Spleen (tissue), 11 donors: ENCODE data around the gene CXCL1. TPM values are rescaled to one million over a fixed set of nuclear protein-coding genes. Genes with fewer than 3 reads are reported as not detected.

Experiments
- DNase-seq: peaks from one replicate; pipeline ENCODE4 v3.0.0-alpha.2; 2020
- H3K27ac ChIP-seq, 8 donors: fragments of 200-600 bp; sonication (generic) in 7 of 8; 1 replicate in 4 of 8; 2 replicates in 4 of 8; pipeline versions ENCODE4 v1.5.0 to v1.8.0; 2016 to 2021; ENCODE audit warnings: inconsistent platforms in 4 of 8, mild to moderate bottlenecking in 4 of 8, moderate library complexity in 1 of 8
- H3K27me3 ChIP-seq, 7 donors: fragments of 200-600 bp; sonication (generic) in 6 of 7; replicated peaks in 1 of 7; 1 replicate in 4 of 7; 2 replicates in 3 of 7; pipeline versions ENCODE4 v1.5.0 to v1.8.0; 2016 to 2021; ENCODE audit warnings: inconsistent platforms in 3 of 7, mild to moderate bottlenecking in 1 of 7
- H3K36me3 ChIP-seq, 6 donors: fragments of 200-600 bp; sonication (generic) in 5 of 6; 1 replicate in 4 of 6; 2 replicates in 2 of 6; pipeline versions ENCODE4 v1.5.0 to v1.8.0; 2016 to 2021; ENCODE audit warnings: inconsistent platforms in 2 of 6
- H3K4me1 ChIP-seq, 6 donors: fragments of 200-600 bp; sonication (generic) in 5 of 6; 1 replicate in 3 of 6; 2 replicates in 3 of 6; pipeline versions ENCODE4 v1.5.0 to v1.8.0; 2016 to 2021; ENCODE audit warnings: inconsistent platforms in 3 of 6
- H3K4me3 ChIP-seq, 8 donors: fragments of 200-600 bp; sonication (generic) in 7 of 8; 1 replicate in 4 of 8; 2 replicates in 4 of 8; pipeline versions ENCODE4 v1.5.0 to v1.8.0; 2016 to 2021; ENCODE audit warnings: inconsistent platforms in 4 of 8, mild to moderate bottlenecking in 4 of 8, moderate library complexity in 2 of 8
- H3K9me3 ChIP-seq, 8 donors: fragments of 200-600 bp; sonication (generic) in 7 of 8; 1 replicate in 4 of 8; 2 replicates in 4 of 8; pipeline versions ENCODE4 v1.5.0 to v1.8.0; 2016 to 2021; ENCODE audit warnings: inconsistent platforms in 4 of 8
- POLR2A ChIP-seq, 3 donors: fragments of 450-650 bp; IDR thresholded peaks; one replicate each; pipeline ENCODE4 v1.5.1; 2017; ENCODE audit warnings: antibody characterized with exemption in 3 of 3, mild to moderate bottlenecking in 1 of 3
- POLR2AphosphoS5 ChIP-seq, 3 donors: sonication (generic); formaldehyde crosslinking; IDR thresholded peaks; one replicate each; pipeline ENCODE4 v1.5.1; 2017; ENCODE audit warnings: antibody characterized with exemption in 3 of 3
- WGBS, 5 donors: extraction: QIAGEN DNeasy Blood & Tissue Kit in 3 of 5; methylation state at CpG; one replicate each; pipeline versions ENCODE4 v1.1.5 to v1.1.7; 2013 to 2018; 5-methylcytosine and 5-hydroxymethylcytosine counted together
- intact Hi-C: fragments of 100-400 bp; cut with DNase I; formaldehyde crosslinking; loops from one replicate; pipeline ENCODE4 v1.15.0; 2023; ENCODE audit warnings: low total_unique reads
- polyA plus RNA-seq, 3 donors: library from polyadenylated mRNA; stranded (reverse); fragments of 200-250 nt; gene quantifications; one replicate each; pipeline ENCODE4 v1.2.1, GENCODE V29; 2013
- total RNA-seq, 7 donors: library from RNA; depleted of rRNA in 3 of 7; stranded (reverse); fragments of >200 nt in 3 of 7; fragmentation: NEBNext Ultra II Directional in 4 of 7; extraction: Animal tissue kit (Norgen Biotek cat#: 25700) in 4 of 7; gene quantifications; one replicate each; pipeline versions ENCODE4 v1.1.0 to v1.2.1, GENCODE V29; 2016 to 2021
- TF ChIP-seq, protein P1 (sequence below), 11 experiments: fragments of 200-600 bp in 7 of 11; fragments of 450-650 bp in 4 of 11; sonication (generic) in 4 of 11; IDR thresholded peaks in 8 of 11; conservative IDR thresholded peaks in 3 of 11; 1 replicate in 7 of 11; 2 replicates in 4 of 11; pipeline versions ENCODE4 v1.4.0 to v1.8.0; 2016 to 2021; ENCODE audit warnings: antibody characterized with exemption in 11 of 11, inconsistent platforms in 4 of 11, mild to moderate bottlenecking in 1 of 11
- donor health status: healthy with polysubstance abuse.
- donor health status: DM: no; HTN: no; CAD: no; lungs with moderate emphysema.
- donor health status: DM: no; HTN: no; CAD: no.
- donor health status: Bipolar disorder and iron deficiency.
- donor health status: healthy.
- donor health status: DM: no; HTN: no; CAD: no.
- donor health status: DM: yes; HTN: yes; CAD: no.

CXCL1 gene
- total and polyA plus RNA-seq, 10 donors = 40.9 to 208 (median 154) TPM

DNA sequence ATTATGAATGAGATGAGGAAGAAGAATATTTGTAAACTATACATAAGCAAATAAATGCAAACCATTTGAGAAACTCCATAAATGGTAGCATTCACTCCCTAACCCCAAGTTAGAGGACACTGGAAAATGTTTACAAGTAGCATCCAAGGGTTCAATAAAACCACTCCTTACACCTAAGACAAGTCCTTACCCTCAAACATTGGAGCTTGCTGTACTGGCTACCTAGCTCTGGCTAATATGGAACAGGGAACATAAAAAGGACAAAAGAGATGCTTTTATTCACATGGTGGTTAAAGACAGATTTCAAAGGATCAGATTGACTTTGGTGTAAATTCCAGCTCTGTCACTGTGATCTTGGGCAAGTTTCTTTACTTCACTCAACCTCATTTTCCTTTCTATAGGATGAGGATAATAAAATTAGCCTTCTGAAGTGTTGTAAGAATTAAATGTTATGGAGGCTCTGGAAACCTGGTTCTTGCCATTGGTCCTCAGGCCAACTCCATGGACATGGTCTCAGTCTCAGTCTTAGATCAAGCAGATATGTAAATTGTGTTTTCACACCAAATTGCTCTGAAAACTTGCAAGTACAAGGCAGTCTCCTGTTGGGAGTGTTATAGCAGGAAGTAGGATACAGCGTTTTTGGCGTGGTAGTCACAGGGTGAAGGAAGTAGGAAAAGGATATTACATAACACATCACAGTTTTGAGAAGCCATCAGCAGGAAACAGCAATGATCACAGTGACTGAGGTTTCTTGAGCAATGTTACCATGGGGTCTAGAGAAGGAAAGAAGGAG is 3.3 kb downstream of the CXCL1 start:
- intact Hi-C loops = no loop called here
- H3K36me3 ChIP-seq = no peaks in the 10 kb centered on the region
- H3K4me1 ChIP-seq = peaks cover 0 to 55% (median 3%) of the 10 kb centered on the region in 6 donors
- peaks cover 0 to 29% (median 9%) of the 10 kb centered on the region in 7 donors for H3K27me3 ChIP-seq
- no peaks in the 10 kb centered on the region for H3K9me3 ChIP-seq
- H3K4me3 ChIP-seq = peak overlapping the region in 4 of 8 donors; percentile 39 to 70 (median 49)
- H3K27ac ChIP-seq = peak overlapping the region in 7 of 8 donors; percentile 67 to 96 (median 84)
- no peak for TF ChIP-seq POLR2A (IDR thresholded peaks at IDR 0.05)
- TF ChIP-seq, protein P1, sequence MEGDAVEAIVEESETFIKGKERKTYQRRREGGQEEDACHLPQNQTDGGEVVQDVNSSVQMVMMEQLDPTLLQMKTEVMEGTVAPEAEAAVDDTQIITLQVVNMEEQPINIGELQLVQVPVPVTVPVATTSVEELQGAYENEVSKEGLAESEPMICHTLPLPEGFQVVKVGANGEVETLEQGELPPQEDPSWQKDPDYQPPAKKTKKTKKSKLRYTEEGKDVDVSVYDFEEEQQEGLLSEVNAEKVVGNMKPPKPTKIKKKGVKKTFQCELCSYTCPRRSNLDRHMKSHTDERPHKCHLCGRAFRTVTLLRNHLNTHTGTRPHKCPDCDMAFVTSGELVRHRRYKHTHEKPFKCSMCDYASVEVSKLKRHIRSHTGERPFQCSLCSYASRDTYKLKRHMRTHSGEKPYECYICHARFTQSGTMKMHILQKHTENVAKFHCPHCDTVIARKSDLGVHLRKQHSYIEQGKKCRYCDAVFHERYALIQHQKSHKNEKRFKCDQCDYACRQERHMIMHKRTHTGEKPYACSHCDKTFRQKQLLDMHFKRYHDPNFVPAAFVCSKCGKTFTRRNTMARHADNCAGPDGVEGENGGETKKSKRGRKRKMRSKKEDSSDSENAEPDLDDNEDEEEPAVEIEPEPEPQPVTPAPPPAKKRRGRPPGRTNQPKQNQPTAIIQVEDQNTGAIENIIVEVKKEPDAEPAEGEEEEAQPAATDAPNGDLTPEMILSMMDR (IDR thresholded peaks at IDR 0.05 in 8 of 11, conservative IDR thresholded peaks at IDR 0.05 in 3 of 11) = no peak
- TF ChIP-seq POLR2AphosphoS5 (IDR thresholded peaks at IDR 0.05) = peak in 1 of 3 donors; percentile 61
- WGBS, 5 donors = 0 to 15% (median 5%) methylated on average over 2 of the region's 2 CpGs
- DNase-seq = no peak

DNA sequence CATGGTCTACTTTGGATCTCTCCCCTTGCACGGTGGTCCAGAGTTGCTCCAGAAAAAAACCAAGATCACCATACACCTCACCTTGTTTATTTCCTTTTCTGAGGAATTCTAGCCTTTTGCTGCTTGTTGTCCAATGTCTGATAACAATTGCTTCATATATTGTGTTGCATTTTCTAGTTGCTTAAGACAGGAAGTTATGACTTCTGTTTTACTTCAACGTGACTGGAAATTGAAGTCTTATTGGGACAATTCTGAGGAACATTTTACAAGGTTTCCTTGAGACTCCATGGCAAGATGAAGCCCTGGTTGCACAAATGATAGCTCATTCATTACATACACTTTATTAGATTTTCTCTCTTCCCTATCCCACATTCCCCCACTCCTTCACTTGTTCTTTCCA is 5.2 kb downstream of the CXCL1 start:
- peak overlapping the region in 7 of 8 donors; percentile 67 to 96 (median 84) for H3K27ac ChIP-seq
- TF ChIP-seq POLR2AphosphoS5 (IDR thresholded peaks at IDR 0.05) = no peak
- no peaks in the 10 kb centered on the region for H3K36me3 ChIP-seq
- peaks cover 0 to 37% (median 0%) of the 10 kb centered on the region in 6 donors for H3K4me1 ChIP-seq
- no peaks in the 10 kb centered on the region for H3K9me3 ChIP-seq
- WGBS, 5 donors = 31 to 58% (median 56%) methylated on average over 2 of the region's 2 CpGs
- DNase-seq = no peak
- intact Hi-C loops = no loop called here
- peak overlapping the region in 1 of 8 donors; percentile 70 for H3K4me3 ChIP-seq
- peaks cover 0 to 11% (median 3%) of the 10 kb centered on the region in 7 donors for H3K27me3 ChIP-seq

DNA sequence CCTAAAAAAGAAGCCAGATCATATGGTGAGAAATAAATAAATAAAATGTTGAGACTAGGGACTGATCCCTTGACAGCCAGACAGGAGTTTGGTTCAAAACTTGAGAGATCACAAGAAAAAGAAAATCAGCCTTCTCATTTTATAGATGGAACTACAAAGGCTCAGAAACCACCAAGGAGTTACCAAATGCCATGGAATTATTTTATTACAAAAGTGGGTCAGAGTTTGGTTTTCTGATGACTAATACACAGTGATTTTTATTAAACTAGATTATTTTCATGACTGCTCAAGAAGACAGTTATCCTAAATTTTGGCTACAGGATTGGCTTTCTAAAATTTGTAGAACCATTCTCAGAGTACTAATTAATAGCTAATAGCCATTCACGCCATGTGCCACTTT is 6.2 kb downstream of the CXCL1 start:
- TF ChIP-seq POLR2AphosphoS5 (IDR thresholded peaks at IDR 0.05) = no peak
- Histone ChIP-seq H3K4me1 (peaks cover 0 to 29% (median 0%) of the 10 kb centered on the region in 6 donors), H3K9me3 (no peaks in the 10 kb centered on the region), H3K27me3 (peaks cover 0 to under 1% (median 0%) of the 10 kb centered on the region in 7 donors), H3K4me3 (peak overlapping the region in 1 of 8 donors; percentile 70), H3K36me3 (no peaks in the 10 kb centered on the region), H3K27ac (peak overlapping the region in 6 of 8 donors; percentile 67 to 96 (median 86))
- intact Hi-C loops = no loop called here
- WGBS, 5 donors = 84 to 90% (median 85%) methylated on average over 1 of the region's 1 CpG
- no peak for DNase-seq

DNA sequence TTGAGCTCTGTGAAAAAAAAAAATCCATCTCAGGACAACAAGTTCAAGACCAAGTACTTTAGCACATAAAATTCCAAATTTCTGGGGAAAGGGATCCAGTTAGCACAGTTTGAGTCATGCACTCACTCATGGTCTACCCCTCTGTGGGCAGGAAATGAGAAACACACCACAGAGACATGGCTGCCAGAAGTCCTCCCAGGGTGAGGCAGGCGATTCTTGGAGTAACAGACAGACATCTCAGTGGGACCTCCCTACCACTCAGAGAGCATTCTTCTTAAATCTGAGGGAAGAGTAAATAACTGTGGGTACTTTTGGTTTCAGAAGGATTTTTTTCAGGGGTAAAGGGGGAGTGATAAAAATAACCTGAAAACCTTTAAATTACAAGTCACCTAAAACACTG is 14.1 kb downstream of the CXCL1 start:
- Histone ChIP-seq H3K4me1 (no peaks in the 10 kb centered on the region), H3K4me3 (no peak overlapping the region), H3K36me3 (no peaks in the 10 kb centered on the region), H3K27ac (peak overlapping the region in 3 of 8 donors; percentile 14 to 49 (median 36)), H3K9me3 (no peaks in the 10 kb centered on the region), H3K27me3 (no peaks in the 10 kb centered on the region)
- intact Hi-C loops = no loop called here
- DNase-seq = no peak
- TF ChIP-seq POLR2AphosphoS5 (IDR thresholded peaks at IDR 0.05) (no peak), POLR2A (IDR thresholded peaks at IDR 0.05) (no peak)
- TF ChIP-seq, protein P1 (IDR thresholded peaks at IDR 0.05 in 8 of 11, conservative IDR thresholded peaks at IDR 0.05 in 3 of 11) = no peak
- WGBS, 5 donors = 28 to 43% (median 35%) methylated on average over 1 of the region's 1 CpG

DNA sequence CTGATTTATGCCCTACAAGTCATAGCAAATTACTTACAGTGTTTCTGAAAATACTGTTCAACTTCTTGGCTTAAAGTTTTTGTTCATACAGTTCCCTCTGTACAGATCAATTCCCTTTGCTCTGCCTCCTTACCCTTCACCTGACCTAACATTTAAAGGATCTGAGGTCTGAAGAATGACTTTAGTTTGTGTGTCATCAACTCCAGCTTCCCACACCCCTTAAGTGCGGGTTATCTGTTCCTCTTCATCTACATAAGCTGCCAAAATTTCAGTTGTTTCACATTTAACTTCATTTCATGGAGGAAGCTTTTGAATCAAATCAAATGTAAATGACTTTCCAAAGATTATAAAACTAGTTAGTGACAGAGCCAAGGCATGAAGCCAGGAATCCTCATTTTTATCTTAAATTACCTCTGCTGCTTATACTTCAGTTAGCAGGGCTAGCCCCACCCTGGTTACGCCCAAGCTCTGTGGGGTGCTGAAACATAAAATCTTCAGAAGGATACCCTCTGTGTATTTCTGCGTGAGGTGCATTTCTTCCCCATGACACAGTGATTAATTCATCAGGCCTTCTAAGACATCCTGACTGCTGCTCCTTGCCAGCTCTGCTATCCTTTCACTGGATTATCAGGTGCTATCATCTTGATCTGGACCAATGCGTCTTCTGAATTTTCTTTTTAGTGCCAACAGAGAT is 16.5 kb downstream of the CXCL1 start:
- H3K9me3 ChIP-seq = no peaks in the 10 kb centered on the region
- H3K36me3 ChIP-seq = no peaks in the 10 kb centered on the region
- no peak for DNase-seq
- TF ChIP-seq POLR2A (IDR thresholded peaks at IDR 0.05) (no peak), POLR2AphosphoS5 (IDR thresholded peaks at IDR 0.05) (no peak)
- TF ChIP-seq, protein P1 (IDR thresholded peaks at IDR 0.05 in 8 of 11, conservative IDR thresholded peaks at IDR 0.05 in 3 of 11) = no peak
- H3K4me3 ChIP-seq = no peak overlapping the region
- H3K4me1 ChIP-seq = no peaks in the 10 kb centered on the region
- intact Hi-C loops = no loop called here
- peak overlapping the region in 4 of 8 donors; percentile 28 to 49 (median 36) for H3K27ac ChIP-seq
- H3K27me3 ChIP-seq = no peaks in the 10 kb centered on the region
- 67 to 82% (median 79%) methylated on average over 4 of the region's 4 CpGs for WGBS, 5 donors
